Measurements from ENCODE around the gene MSX1.

The MSX1 gene

GRCh38 chr4:4838936-4839810 lies 20.3 kb upstream of the MSX1 start:
- no peak for DNase-seq (ENCODE audit: low read depth)
- no peak for TF ChIP-seq CTCF (IDR thresholded peaks at IDR 0.05; ENCODE audit: insufficient read depth, low read depth, low read length, missing control alignments)
- no peak overlapping the region for H3K4me3 ChIP-seq (ENCODE audit: low read length)

- TF ChIP-seq CTCF (IDR thresholded peaks at IDR 0.05; ENCODE audit: insufficient read depth, low read depth, low read length, missing control alignments) = no peak
- H3K4me3 ChIP-seq (ENCODE audit: low read length) = no peak overlapping the region
- DNase-seq (ENCODE audit: low read depth) = no peak
Observed at GRCh38 chr4:4840351-4840750, 19.1 kb upstream of the MSX1 start.

- no peak for TF ChIP-seq CTCF (IDR thresholded peaks at IDR 0.05; ENCODE audit: insufficient read depth, low read depth, low read length, missing control alignments)
- H3K4me3 ChIP-seq (ENCODE audit: low read length) = no peak overlapping the region
- no peak for DNase-seq (ENCODE audit: low read depth)
Observed at GRCh38 chr4:4841156-4841555, 18.3 kb upstream of the MSX1 start.

GRCh38 chr4:4842476-4843441 lies 16.7 kb upstream of the MSX1 start:
- DNase-seq (ENCODE audit: low read depth) = no peak
- H3K4me3 ChIP-seq (ENCODE audit: low read length) = no peak overlapping the region
- TF ChIP-seq CTCF (IDR thresholded peaks at IDR 0.05; ENCODE audit: insufficient read depth, low read depth, low read length, missing control alignments) = no peak

GRCh38 chr4:4843635-4844291 lies 15.7 kb upstream of the MSX1 start:
- TF ChIP-seq CTCF (IDR thresholded peaks at IDR 0.05; ENCODE audit: insufficient read depth, low read depth, low read length, missing control alignments) = no peak
- no peak for DNase-seq (ENCODE audit: low read depth)

GRCh38 chr4:4845027-4845426 lies 14.4 kb upstream of the MSX1 start:
- DNase-seq (ENCODE audit: low read depth) = no peak
- TF ChIP-seq CTCF (IDR thresholded peaks at IDR 0.05; ENCODE audit: insufficient read depth, low read depth, low read length, missing control alignments) = no peak
- H3K4me3 ChIP-seq (ENCODE audit: low read length) = no peak overlapping the region

More at GRCh38 chr4:4843635-4844291, 15.7 kb upstream of the MSX1 start:
- no peak overlapping the region for H3K4me3 ChIP-seq (ENCODE audit: low read length)

Measured in epithelial cell of esophagus (primary cell).